DOHH2 (cell line): ENCODE measurements around the gene PITPNM3.

Experiments
- H3F3A ChIP-seq: fragments of 200-600 bp; sonication (generic), shearing (Covaris generic); 2 replicates; pipeline ENCODE4 v1.6.0; 2016; ENCODE audit warnings: antibody characterized with exemption, mild to moderate bottlenecking; ENCODE audit not compliant: control insufficient read depth, insufficient read depth
- H3K27ac ChIP-seq: fragments of 200-600 bp; sonication (generic); 2 replicates; pipeline ENCODE4 v1.5.1; 2014; ENCODE audit warnings: low read depth, mild to moderate bottlenecking, low read length, moderate library complexity
- H3K27me3 ChIP-seq: fragments of 200-600 bp; sonication (generic); 2 replicates; pipeline ENCODE4 v1.6.1; 2014; ENCODE audit warnings: mild to moderate bottlenecking, low read length, mixed read lengths; ENCODE audit not compliant: control insufficient read depth
- H3K36me3 ChIP-seq: fragments of 200-600 bp; sonication (generic); 2 replicates; pipeline ENCODE4 v1.6.1; 2014; ENCODE audit warnings: mild to moderate bottlenecking, low read length, moderate library complexity, mixed read lengths; ENCODE audit not compliant: control insufficient read depth
- H3K4me1 ChIP-seq: fragments of 200-600 bp; sonication (generic); 2 replicates; pipeline ENCODE4 v1.6.1; 2014; ENCODE audit warnings: mild to moderate bottlenecking, low read length, mixed read lengths; ENCODE audit not compliant: control insufficient read depth
- H3K4me2 ChIP-seq: fragments of 200-600 bp; sonication (generic); 2 replicates; pipeline ENCODE4 v1.6.0; 2014; ENCODE audit warnings: mild to moderate bottlenecking, low read length, moderate library complexity
- H3K4me3 ChIP-seq: fragments of 200-600 bp; sonication (generic); 2 replicates; pipeline ENCODE4 v1.5.1; 2014; ENCODE audit warnings: mild to moderate bottlenecking, low read length, mixed read lengths
- H3K79me2 ChIP-seq: fragments of 200-600 bp; sonication (generic); 2 replicates; pipeline ENCODE4 v1.6.1; 2014; ENCODE audit warnings: mild to moderate bottlenecking, low read length, mixed read lengths; ENCODE audit not compliant: control insufficient read depth
- H3K9me2 ChIP-seq: fragments of 200-600 bp; sonication (generic); replicated peaks from 2 replicates; pipeline ENCODE4 v1.6.1; 2014; ENCODE audit warnings: mild to moderate bottlenecking, low read length, mixed read lengths; ENCODE audit not compliant: control insufficient read depth
- H3K9me3 ChIP-seq: fragments of 200-600 bp; sonication (generic); 2 replicates; pipeline ENCODE4 v1.6.1; 2014; ENCODE audit warnings: antibody characterized with exemption, low read length, mixed read lengths; ENCODE audit not compliant: control insufficient read depth, insufficient read depth
- H4K20me1 ChIP-seq: fragments of 200-600 bp; sonication (generic); 2 replicates; pipeline ENCODE4 v1.6.0; 2014; ENCODE audit warnings: low read depth, mild to moderate bottlenecking, antibody characterized with exemption, low read length, moderate library complexity; ENCODE audit not compliant: control insufficient read depth, insufficient read depth
- CTCF ChIP-seq: fragments of 200-600 bp; sonication (generic); IDR thresholded peaks from one replicate; pipeline ENCODE4 v1.5.1; 2014; ENCODE audit warnings: antibody characterized with exemption, mild to moderate bottlenecking, low read depth, low read length; ENCODE audit not compliant: poor library complexity, severe bottlenecking
- EZH2phosphoT487 ChIP-seq: fragments of 200-600 bp; sonication (generic); IDR thresholded peaks from 2 replicates; pipeline ENCODE4 v1.6.1; 2017; ENCODE audit warnings: borderline replicate concordance, mild to moderate bottlenecking, antibody characterized with exemption, low read length, moderate library complexity, mixed read lengths

PITPNM3 gene

GRCh38 chr17:6548578-6549330, 7.6 kb downstream of the PITPNM3 start:
- no peak for TF ChIP-seq CTCF
- no peak for TF ChIP-seq EZH2phosphoT487
- no peaks in the 10 kb centered on the region for H3K4me1 ChIP-seq
- no peaks in the 10 kb centered on the region for H3K9me2 ChIP-seq
- peaks cover 6% of the 10 kb centered on the region; the same call in 1 of the 2 replicates for H3K27me3 ChIP-seq
- H3K9me3 ChIP-seq, result no peaks in the 10 kb centered on the region
- H3K4me3 ChIP-seq, result no peak overlapping the region
- H3F3A ChIP-seq, result no peaks in the 10 kb centered on the region
- H4K20me1 ChIP-seq, result no peaks in the 10 kb centered on the region
- H3K79me2 ChIP-seq, result no peaks in the 10 kb centered on the region
- no peak overlapping the region for H3K4me2 ChIP-seq
- no peak overlapping the region for H3K27ac ChIP-seq
- H3K36me3 ChIP-seq, result no peaks in the 10 kb centered on the region

GRCh38 chr17:6548034-6548433, 8.3 kb downstream of the PITPNM3 start:
- H3F3A ChIP-seq, result no peaks in the 10 kb centered on the region
- no peaks in the 10 kb centered on the region for H3K4me1 ChIP-seq
- no peaks in the 10 kb centered on the region for H3K9me2 ChIP-seq
- TF ChIP-seq EZH2phosphoT487 (no peak), CTCF (no peak)
- H3K36me3 ChIP-seq, result no peaks in the 10 kb centered on the region
- H3K4me2 ChIP-seq, result no peak overlapping the region
- no peak overlapping the region for H3K27ac ChIP-seq
- H3K9me3 ChIP-seq, result no peaks in the 10 kb centered on the region
- H3K79me2 ChIP-seq, result no peaks in the 10 kb centered on the region
- H4K20me1 ChIP-seq, result no peaks in the 10 kb centered on the region
- H3K4me3 ChIP-seq, result no peak overlapping the region
- peaks cover 4% of the 10 kb centered on the region; the same call in 1 of the 2 replicates for H3K27me3 ChIP-seq

- Histone ChIP-seq H3F3A (no peaks in the 10 kb centered on the region), H3K4me2 (no peak overlapping the region), H3K79me2 (no peaks in the 10 kb centered on the region), H3K4me3 (no peak overlapping the region), H4K20me1 (no peaks in the 10 kb centered on the region), H3K4me1 (no peaks in the 10 kb centered on the region), H3K36me3 (no peaks in the 10 kb centered on the region), H3K27ac (no peak overlapping the region), H3K9me2 (no peaks in the 10 kb centered on the region), H3K27me3 (peaks cover 4% of the 10 kb centered on the region; the same call in 1 of the 2 replicates), H3K9me3 (no peaks in the 10 kb centered on the region)
- no peak for TF ChIP-seq EZH2phosphoT487
- TF ChIP-seq CTCF, result no peak
These were observed 9.0 kb downstream of the PITPNM3 start for GRCh38 chr17:6547336-6547735.
